Tibial nerve (tissue), 4 donors: ENCODE measurements around the gene SLC44A5. TPM values are rescaled to one million over a fixed set of nuclear protein-coding genes. Genes with fewer than 3 reads are reported as not detected.

Experiments
- DNase-seq, 2 donors: peaks; one replicate each; pipeline ENCODE4 v3.0.0-alpha.2; 2019; ENCODE audit warnings: low spot score in 2 of 2
- H3K27ac ChIP-seq, 4 donors: fragments of 200-600 bp; sonication (generic) in 3 of 4; one replicate each; pipeline ENCODE4 v1.5.1; 2017 to 2019; ENCODE audit warnings: mild to moderate bottlenecking in 1 of 4
- H3K27me3 ChIP-seq, 2 donors: fragments of 200-600 bp; sonication (generic) in 1 of 2; one replicate each; pipeline versions ENCODE4 v1.5.1 to v1.6.0; 2017 to 2019
- H3K36me3 ChIP-seq, 3 donors: fragments of 200-600 bp; sonication (generic); one replicate each; pipeline ENCODE4 v1.5.1; 2018 to 2019
- H3K4me1 ChIP-seq, 4 donors: fragments of 200-600 bp; sonication (generic) in 3 of 4; one replicate each; pipeline ENCODE4 v1.5.1; 2017 to 2019
- H3K4me3 ChIP-seq, 4 donors: fragments of 200-600 bp; sonication (generic) in 3 of 4; one replicate each; pipeline ENCODE4 v1.5.1; 2017 to 2019; ENCODE audit warnings: mild to moderate bottlenecking in 1 of 4, moderate library complexity in 1 of 4
- H3K9me3 ChIP-seq, 4 donors: fragments of 200-600 bp; sonication (generic) in 3 of 4; one replicate each; pipeline ENCODE4 v1.5.1; 2017 to 2019
- EP300 ChIP-seq, 2 donors: sonication (generic); formaldehyde crosslinking; IDR thresholded peaks; one replicate each; pipeline ENCODE4 v1.6.1; 2017; ENCODE audit warnings: antibody characterized with exemption in 2 of 2, mild to moderate bottlenecking in 1 of 2
- POLR2A ChIP-seq, 2 donors: fragments of 450-650 bp; IDR thresholded peaks; one replicate each; pipeline ENCODE4 v1.6.1; 2017; ENCODE audit warnings: antibody characterized with exemption in 2 of 2, mild to moderate bottlenecking in 2 of 2, moderate library complexity in 2 of 2
- WGBS, 2 donors: methylation state at CpG; one replicate each; pipeline ENCODE4 v1.1.5; 2018; 5-methylcytosine and 5-hydroxymethylcytosine counted together
- total RNA-seq, 4 donors: library from RNA; depleted of rRNA; stranded (reverse); fragments of >200 nt; gene quantifications; one replicate each; pipeline ENCODE4 v1.1.0, GENCODE V29; 2016
- TF ChIP-seq, protein P1 (sequence below), 5 experiments: fragments of 200-600 bp in 3 of 5; fragments of 450-650 bp in 2 of 5; sonication (generic) in 3 of 5; IDR thresholded peaks; one replicate each; pipeline ENCODE4 v1.5.1; 2016 to 2019; ENCODE audit warnings: antibody characterized with exemption in 5 of 5, mild to moderate bottlenecking in 3 of 5, moderate library complexity in 2 of 5

Gene SLC44A5
- total RNA-seq, 4 donors from 2014 or later = 0.21 TPM; not detected in 3

GRCh38 chr1:75554181-75554580 is 56.7 kb downstream of the SLC44A5 start:
- no peaks in the 10 kb centered on the region for H3K9me3 ChIP-seq
- H3K4me1 ChIP-seq = no peaks in the 10 kb centered on the region
- TF ChIP-seq, protein P1, sequence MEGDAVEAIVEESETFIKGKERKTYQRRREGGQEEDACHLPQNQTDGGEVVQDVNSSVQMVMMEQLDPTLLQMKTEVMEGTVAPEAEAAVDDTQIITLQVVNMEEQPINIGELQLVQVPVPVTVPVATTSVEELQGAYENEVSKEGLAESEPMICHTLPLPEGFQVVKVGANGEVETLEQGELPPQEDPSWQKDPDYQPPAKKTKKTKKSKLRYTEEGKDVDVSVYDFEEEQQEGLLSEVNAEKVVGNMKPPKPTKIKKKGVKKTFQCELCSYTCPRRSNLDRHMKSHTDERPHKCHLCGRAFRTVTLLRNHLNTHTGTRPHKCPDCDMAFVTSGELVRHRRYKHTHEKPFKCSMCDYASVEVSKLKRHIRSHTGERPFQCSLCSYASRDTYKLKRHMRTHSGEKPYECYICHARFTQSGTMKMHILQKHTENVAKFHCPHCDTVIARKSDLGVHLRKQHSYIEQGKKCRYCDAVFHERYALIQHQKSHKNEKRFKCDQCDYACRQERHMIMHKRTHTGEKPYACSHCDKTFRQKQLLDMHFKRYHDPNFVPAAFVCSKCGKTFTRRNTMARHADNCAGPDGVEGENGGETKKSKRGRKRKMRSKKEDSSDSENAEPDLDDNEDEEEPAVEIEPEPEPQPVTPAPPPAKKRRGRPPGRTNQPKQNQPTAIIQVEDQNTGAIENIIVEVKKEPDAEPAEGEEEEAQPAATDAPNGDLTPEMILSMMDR (IDR thresholded peaks at IDR 0.05) = no peak
- no peak for TF ChIP-seq EP300 (IDR thresholded peaks at IDR 0.05)
- TF ChIP-seq POLR2A (IDR thresholded peaks at IDR 0.05) = no peak
- H3K27me3 ChIP-seq = no peaks in the 10 kb centered on the region
- DNase-seq = no peak
- H3K36me3 ChIP-seq = no peaks in the 10 kb centered on the region
- no peak overlapping the region for H3K27ac ChIP-seq
- 87 to 88% methylated on average over 2 of the region's 2 CpGs for WGBS, 2 donors
- H3K4me3 ChIP-seq = no peak overlapping the region

- TF ChIP-seq POLR2A (IDR thresholded peaks at IDR 0.05) (no peak), EP300 (IDR thresholded peaks at IDR 0.05) (no peak)
- TF ChIP-seq, protein P1 (IDR thresholded peaks at IDR 0.05) = no peak
- no peaks in the 10 kb centered on the region for H3K4me1 ChIP-seq
- no peaks in the 10 kb centered on the region for H3K27me3 ChIP-seq
- H3K36me3 ChIP-seq = no peaks in the 10 kb centered on the region
- DNase-seq = no peak
- no peak overlapping the region for H3K27ac ChIP-seq
- H3K9me3 ChIP-seq = no peaks in the 10 kb centered on the region
- H3K4me3 ChIP-seq = no peak overlapping the region
These were observed 60.4 kb downstream of the SLC44A5 start for GRCh38 chr1:75550559-75550958.

DNA sequence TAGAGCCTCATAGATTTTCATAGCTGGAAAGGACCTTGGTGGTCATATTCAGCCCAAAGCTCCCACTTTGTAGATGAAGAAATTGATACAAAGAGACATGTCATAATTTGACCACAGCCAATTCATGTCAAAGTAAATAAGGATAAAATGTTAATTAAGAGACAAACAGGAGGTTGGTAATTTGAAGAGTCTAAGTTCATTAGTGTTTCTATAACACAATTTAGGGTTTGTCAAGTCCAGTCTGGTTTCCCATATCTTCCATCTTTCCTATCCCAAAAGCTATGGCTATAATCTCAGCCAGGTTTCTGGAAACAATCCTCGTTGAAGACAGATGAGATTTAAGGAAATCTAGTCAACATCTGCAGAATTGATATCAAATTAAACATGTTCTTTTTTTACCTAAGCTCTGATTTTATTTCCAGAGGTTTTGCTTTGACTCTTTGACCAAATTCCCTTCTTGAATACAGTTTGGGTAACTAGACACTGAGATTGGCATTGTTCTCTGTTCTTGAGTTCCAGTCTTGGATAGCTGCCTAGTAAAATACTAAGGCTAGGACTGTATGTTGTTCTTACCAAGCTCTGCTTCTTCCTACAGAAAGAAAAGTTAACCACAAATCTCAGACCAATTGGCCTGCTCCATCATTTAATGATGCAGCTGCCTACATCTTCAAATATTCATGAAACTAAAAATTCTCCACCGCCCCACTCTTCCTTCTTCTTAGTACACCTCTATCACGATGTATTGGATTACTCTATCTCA is 62.0 kb downstream of the SLC44A5 start:
- no peak for TF ChIP-seq EP300 (IDR thresholded peaks at IDR 0.05)
- no peak for TF ChIP-seq POLR2A (IDR thresholded peaks at IDR 0.05)
- TF ChIP-seq, protein P1 (IDR thresholded peaks at IDR 0.05) = no peak
- 75 to 81% methylated on average over 3 of the region's 3 CpGs for WGBS, 2 donors
- DNase-seq = no peak
- H3K4me1 ChIP-seq = no peaks in the 10 kb centered on the region
- H3K36me3 ChIP-seq = no peaks in the 10 kb centered on the region
- H3K9me3 ChIP-seq = no peaks in the 10 kb centered on the region
- H3K27ac ChIP-seq = no peak overlapping the region
- no peaks in the 10 kb centered on the region for H3K27me3 ChIP-seq
- H3K4me3 ChIP-seq = no peak overlapping the region

DNA sequence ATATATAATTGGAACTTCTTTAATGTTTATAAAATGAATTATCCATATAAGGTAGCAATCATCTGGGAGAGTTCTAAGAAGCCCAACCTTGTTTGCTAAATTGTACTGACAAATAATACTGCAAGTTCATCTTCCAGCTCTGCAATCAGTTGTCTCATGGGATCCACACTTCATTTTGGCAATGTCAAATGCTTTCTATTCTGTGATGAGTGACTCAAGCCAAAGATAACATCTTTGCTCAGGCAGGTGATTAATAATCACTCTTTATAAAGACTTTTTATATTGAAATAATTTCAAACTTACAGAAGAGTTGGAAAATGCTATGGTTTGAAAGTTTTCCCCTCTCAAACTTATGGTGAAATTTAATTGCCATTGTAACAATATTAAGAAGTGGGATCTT is 67.2 kb downstream of the SLC44A5 start:
- H3K4me3 ChIP-seq = no peak overlapping the region
- H3K27me3 ChIP-seq = no peaks in the 10 kb centered on the region
- H3K27ac ChIP-seq = no peak overlapping the region
- no peaks in the 10 kb centered on the region for H3K36me3 ChIP-seq
- DNase-seq = no peak
- no peaks in the 10 kb centered on the region for H3K4me1 ChIP-seq
- TF ChIP-seq, protein P1 (IDR thresholded peaks at IDR 0.05) = no peak
- no peak for TF ChIP-seq POLR2A (IDR thresholded peaks at IDR 0.05)
- TF ChIP-seq EP300 (IDR thresholded peaks at IDR 0.05) = no peak
- H3K9me3 ChIP-seq = no peaks in the 10 kb centered on the region

GRCh38 chr1:75542818-75543570 is 67.9 kb downstream of the SLC44A5 start:
- WGBS, 2 donors = 86 to 91% methylated on average over 5 of the region's 5 CpGs
- DNase-seq = no peak
- Histone ChIP-seq H3K4me3 (no peak overlapping the region), H3K27ac (no peak overlapping the region), H3K36me3 (no peaks in the 10 kb centered on the region), H3K4me1 (no peaks in the 10 kb centered on the region), H3K9me3 (no peaks in the 10 kb centered on the region), H3K27me3 (no peaks in the 10 kb centered on the region)
- TF ChIP-seq, protein P1 (IDR thresholded peaks at IDR 0.05) = no peak
- TF ChIP-seq POLR2A (IDR thresholded peaks at IDR 0.05) = no peak
